RKO (cell line): ENCODE measurements around the gene LDLRAD3.
"Not testable (repeated sequence)": the region's sequence is repeated elsewhere in the genome, so short reads cannot be mapped to it uniquely, and the experiment has no call there.

Experiments
- DNase-seq: peaks from one replicate; pipeline ENCODE4 v3.0.0-alpha.2; 2016; ENCODE audit warnings: low spot score

LDLRAD3 gene, protein sequence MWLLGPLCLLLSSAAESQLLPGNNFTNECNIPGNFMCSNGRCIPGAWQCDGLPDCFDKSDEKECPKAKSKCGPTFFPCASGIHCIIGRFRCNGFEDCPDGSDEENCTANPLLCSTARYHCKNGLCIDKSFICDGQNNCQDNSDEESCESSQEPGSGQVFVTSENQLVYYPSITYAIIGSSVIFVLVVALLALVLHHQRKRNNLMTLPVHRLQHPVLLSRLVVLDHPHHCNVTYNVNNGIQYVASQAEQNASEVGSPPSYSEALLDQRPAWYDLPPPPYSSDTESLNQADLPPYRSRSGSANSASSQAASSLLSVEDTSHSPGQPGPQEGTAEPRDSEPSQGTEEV

DNA sequence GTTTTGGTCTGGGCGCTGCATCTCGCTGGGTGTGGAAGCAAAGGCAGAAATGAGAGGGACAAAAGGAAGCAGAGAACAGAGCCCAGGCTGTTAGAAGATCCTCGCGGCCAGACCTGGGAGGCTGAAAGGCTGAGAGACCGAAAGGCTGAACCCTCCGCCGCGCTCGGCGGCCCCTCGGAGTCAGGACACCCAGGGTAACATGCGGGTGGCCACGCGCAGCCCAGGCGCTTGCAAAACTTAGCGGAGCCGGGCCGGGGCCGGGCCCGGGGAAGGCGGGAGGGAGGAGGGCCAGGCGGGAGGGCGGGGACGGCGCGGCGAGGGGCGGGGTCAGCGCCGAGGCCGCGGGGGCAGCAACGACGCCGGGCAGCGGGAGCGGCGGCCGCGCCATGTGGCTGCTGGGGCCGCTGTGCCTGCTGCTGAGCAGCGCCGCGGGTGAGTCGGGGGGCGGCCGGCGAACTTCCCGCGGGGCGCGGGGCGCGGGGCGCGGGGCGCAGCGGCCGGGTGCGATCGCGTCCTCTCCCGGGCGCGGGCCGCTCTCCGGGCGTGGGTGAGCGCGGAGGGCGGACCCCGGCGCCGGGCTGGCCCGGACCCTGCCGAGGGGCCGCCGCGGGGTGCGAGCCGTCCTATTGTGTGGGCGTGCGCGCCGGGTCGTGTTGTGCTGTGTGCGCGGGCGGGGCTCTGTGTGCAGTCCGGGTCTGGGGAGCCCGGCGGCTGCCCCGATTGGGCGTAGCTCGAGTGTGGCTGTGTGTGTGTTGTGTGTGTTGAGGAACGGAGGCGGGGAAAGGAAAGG is at the start of gene LDLRAD3:
LDLRAD3 (plus strand) TSS at position 350 of the 790 bp plus-strand sequence; CDS start at position 387, 37 bp downstream.
- DNase-seq: peak; percentile 87

DNA sequence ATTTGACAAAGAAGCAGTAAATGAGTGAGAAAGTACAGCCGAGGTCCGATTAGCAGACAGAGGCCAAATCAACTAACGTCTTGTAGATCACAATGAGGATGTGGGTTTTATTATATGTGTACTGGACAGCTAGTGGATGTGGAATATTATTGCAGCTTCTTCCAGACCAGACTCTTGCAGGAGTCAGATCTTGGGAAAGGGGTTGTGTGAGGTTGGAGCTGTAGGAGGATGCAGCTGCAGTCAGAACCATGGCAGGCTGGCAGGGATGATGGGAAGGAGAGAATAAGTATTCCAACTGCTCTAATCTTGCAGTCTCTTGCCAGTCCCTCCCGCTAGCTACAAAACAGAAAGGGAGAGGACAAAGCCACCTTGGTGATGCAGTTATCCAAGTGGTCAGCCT is 46.8 kb upstream of the LDLRAD3 start:
- no peak for DNase-seq

DNA sequence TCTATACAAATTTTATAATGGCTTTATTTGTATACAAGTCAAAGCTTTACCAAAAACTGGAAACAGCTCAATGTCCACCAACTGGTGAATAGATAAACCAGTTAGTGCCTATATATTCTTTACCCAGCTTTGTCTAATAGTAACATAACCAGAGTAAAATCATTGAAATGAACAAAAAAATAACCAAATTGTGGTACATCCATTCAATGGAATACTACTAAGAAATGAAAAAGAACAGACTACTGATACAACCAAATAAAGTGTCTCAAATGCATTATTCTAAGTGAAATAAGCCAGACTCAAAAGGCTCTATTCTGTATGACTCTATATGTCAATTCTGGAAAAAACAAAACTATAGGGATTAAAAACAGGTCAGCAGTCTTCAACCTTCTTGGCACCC is 40.9 kb upstream of the LDLRAD3 start:
- no peak for DNase-seq

DNA sequence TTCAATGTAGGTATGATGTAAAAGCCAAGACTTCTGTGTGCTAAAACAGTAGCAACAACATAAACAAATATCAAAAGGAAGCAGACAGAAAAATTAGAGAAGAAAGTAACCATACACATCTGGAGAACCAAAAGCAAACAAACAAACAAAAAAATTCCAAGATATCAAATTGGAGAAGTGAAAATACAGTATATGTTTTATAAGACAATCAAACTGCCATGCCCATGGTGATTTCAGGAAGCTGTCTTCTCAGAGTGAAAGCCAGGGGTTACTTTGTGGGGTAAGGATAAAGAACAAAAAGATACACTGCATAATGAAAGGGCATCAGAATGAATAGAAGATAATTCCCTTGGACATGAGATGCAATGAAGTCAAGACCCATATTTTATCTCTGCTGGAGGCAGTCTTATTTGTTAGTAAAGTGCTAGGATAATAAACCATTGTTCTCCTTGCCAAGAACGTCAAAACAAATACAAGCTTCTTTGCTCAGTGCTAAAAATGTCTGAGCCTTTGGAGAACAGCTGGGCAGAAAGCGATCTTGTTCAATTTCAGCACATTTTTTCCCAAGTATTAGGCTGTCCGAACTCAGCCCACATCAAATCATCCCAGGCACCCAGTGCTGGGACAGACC is 38.1 kb upstream of the LDLRAD3 start:
- no peak for DNase-seq

DNA sequence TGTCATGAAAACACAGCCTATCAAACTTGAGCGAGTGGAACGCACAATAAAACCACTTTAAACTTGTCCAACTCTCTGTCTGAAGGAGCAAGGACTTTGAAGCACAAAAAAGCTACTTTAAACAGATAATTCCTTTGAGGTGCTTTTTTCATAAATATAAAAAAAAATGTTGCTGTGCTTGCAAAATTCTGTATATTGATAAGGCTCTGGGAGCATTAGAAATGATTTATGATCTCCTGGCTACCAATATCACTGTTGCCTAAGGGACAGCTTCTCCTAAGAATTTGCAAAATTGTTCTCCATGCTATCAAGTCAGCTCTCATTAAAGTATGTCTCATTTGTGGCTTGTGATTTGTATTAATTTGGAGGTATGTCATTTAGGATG is 37.6 kb upstream of the LDLRAD3 start:
- no peak for DNase-seq

DNA sequence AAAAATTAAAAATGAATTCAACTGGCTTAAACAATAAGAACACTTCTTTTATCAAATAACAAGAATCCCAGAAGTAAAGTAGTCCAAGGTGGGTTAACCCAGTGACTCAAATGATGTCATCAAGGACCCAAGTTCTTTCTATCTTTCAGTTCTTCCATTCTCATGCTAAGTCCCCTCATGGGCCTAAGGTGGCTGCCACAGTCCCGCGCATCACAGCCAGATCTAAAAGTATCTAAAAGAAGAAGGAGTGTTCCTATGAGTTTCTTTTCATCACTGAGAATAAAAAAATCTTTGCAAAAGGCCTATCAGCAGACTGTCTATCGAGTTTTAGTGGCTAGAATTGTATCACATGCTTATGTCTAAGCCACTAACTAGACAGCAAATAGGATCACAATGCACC is 37.2 kb upstream of the LDLRAD3 start:
- DNase-seq: no peak

DNA sequence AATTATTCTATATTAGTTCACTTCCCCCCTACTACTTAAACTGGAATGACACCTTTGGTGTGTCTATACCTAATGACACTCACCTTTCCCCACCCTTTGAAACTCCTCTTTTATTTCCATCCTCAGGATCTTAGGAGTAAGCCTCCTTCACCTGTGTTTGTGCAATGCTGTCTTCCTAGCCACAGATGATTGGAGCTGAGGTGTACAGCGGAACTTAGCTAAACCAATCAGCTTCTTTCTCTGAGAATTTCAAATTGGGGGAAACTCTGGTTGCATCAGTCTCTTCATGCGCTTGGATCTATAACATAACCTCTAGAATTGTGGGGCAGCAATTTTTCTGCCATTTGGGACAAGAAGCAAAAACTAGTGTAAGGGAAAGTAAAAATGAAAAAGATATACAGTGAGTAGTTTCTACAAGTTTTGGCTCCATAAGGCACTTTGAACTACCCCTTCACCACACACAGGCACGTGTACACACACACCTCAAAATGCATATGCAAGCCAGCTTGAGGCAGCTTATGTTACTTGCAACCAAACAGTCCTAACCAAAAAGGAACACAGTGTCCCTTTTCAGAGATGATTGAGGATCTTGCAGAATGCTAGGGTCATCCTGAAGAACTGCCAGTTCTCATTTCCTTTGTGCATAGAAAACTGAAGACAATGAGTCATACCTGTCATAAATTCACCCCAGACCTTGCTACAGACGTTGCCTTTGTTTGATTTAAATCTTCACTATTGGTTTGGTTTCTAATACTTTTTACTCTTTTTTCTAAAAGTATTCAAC is 36.0 kb upstream of the LDLRAD3 start:
- DNase-seq: peak; percentile 25

DNA sequence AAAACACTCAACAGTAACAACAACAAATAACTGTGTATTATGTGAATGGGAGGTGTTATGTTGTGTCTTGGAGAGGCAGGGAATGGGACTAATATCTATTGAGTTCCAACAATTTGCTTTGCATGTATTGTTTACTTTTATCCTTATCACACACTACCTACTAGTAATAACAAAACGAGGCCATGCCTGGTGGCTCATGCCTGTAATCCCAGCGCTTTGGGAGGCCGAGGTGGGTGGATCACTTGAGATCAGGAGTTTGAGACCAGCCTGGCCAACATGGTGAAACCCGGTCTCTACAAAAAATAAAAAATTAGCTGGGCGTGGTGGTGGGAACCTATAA is 35.5 kb upstream of the LDLRAD3 start:
- not testable (repeated sequence) for DNase-seq

DNA sequence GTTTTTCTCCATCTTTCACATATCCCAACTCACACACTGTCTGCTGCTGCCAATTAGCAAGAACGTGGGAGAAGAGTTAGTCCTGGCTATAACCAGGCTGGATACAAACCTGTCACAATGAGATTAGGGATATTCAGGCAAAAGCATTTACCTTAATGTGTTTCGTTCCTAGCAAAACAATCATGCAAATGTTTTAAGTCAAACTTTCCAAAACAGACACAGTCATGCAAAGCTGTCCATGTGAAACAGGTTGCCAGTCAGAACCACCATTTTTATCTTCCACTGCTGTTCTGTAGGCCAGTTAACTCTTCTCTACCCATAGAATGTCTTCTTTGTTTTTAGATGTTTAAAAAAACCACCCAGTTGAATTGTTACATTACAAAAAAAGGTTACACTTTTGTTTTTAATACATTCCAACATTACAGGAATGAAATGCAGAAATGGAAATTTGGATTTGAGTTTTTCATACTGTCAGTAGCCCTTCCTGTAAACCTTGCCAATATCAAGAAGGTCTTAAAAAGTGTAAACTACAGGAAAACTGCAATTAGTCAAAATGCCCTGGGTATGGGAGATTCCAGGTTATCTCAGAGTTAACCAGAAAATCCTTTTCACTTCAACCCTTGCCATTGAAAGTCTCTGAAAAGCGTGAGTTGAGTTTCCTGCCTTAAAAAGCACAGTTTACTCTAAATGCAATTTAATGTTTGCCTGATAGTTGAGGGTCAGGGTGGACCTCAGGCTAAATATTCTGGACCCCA is 34.2 kb upstream of the LDLRAD3 start:
- DNase-seq: no peak

DNA sequence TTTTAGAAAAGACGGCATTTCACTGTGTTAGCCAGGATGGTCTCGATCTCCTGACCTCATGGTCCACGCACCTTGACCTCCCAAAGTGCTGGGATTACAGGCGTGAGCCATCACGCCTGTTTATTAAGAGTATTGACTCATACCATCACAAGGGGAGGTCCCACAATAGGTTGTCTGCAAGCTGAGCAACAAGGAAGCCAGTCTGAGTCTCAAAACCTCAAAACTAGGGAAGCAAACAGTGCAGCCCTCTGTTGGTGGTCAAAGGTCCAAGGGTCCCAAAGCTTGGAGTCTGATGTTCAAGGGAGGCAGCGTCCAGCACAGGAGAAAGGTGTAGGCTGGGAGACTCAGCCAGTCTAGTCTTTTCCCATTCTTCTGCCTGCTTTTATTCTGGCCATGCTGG is 32.8 kb upstream of the LDLRAD3 start:
- DNase-seq: no peak

DNA sequence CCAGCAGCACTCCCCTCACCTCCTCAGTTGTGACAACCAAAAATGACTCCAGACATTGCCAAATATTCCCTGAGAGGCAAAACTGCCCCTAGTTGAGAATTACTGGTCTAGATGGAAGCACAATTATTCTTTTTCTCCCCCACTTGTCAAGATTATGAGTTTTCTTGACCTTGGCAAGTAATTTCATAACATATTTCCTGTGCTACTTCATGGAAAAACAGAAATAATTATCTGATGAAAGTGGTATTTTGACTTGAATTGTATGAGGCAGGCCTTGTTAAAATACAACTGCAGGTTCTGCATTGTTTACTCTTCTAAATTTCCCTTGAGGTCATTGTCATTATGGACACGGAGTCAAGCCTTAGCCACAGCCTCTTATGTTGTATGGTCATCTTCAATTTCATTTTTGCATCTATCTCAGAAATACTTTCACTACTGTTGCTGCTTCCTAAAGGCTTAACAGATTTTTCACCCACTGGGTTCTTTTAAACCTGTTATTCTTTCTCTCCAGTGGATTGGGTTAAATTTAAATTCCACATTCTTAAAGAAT is 32.2 kb upstream of the LDLRAD3 start:
- no peak for DNase-seq

DNA sequence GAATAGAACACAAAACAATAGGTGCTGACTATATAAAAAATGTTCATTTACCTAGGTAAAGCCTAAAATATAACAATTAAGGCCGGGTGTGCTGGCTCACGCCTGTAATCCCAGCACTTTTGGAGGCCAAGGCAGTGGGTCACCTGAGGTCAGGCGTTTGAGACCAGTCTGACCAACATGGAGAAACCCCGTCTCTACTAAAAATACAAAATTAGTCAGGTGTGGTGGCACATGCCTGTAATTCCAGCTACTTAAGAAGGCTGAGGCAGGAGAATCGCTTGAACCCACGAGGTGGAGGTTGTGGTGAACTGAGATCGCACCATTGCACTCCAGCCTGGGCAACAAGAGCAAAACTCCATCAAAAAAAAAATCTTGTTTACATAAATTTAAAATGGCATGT is 31.4 kb upstream of the LDLRAD3 start:
- not testable (repeated sequence) for DNase-seq

DNA sequence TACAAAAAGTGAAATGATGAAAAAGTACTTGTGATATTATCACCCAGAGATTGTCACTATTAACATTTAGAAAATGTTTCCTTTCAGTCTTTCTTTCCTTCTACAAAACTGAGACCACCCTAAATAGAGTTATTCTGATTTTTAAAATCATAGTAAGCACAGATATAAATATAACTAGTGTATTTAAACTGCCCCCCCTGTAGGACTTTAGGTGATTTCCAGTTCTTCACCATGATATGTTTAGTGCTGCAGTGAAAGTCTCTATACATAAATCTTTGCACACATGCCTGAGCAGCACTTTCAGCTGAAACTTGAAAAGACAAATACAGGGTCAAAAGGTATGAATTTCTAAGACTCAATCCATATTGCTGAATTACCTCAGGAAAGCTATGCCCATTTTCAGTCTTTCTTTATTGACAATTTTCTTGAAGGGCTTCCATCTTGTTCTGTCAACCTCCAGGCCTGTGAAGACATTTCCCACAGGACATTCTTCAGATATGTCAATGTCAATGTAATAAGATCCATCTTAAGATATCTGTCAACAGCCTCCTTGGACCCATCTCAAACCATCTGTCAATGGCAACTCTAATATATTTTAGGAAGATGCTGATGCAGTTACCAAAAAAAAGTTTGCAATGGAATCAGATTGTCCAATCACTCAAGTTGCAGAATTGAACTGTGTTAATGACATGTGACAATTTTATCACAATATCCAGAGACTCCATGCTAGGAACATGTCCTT is 30.8 kb upstream of the LDLRAD3 start:
- DNase-seq: no peak

DNA sequence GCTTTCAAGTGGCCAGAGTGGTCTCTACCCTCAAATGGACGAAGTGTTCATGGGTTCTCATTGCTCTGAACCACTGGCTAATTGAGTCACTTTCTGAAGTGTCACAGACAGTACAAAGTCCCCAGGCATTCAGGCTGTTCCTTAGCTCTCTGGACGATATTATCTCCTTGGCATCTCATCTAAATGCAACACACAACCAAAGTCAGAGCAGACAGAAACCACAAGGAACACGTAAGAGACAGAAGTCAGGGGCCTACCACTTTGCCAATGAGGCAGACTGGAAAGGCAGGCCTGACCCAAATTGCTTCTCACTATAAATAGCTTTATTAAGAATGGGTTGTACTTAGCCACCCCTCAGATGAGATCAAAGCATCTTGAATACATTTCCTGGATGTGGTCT is 29.0 kb upstream of the LDLRAD3 start:
- DNase-seq: no peak

DNA sequence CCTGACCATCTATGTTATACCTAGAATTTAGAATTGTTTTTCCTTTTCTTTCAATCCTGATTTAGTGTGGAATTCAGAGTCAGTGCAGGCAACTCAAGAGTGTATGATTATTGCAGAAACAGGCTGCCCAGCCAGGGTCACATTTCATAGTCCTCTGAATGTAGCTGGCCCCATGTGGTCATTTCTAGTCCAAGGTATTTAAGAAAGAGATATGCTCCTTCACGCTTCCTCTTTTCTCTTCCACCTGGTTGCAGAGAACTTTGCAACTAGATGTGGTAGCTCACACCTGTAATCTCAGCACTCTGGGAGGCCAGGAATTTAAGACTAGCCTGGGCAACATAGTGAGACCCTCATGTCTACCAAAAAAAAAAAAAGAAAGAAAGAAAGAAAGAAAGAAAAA is 27.6 kb upstream of the LDLRAD3 start:
- DNase-seq: no peak

DNA sequence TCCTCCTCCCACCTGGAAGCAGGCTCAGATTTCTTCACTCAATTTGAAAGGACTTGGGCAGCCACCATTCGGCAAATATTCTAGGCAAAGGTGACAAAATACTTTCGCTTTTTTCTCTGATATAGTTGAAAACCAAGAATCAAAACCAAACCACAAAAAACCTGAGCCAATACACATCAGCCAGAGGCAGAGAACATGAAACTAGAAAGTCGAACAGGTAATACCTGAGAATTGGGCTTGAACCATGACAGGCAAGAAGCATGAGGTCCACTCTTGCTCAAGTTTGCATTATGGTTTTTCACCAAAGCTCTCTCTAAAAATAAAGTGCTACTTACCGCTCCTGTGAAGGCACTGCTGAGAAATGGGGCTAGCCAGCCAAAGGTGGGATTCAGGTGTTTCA is 26.2 kb upstream of the LDLRAD3 start:
- DNase-seq: no peak

DNA sequence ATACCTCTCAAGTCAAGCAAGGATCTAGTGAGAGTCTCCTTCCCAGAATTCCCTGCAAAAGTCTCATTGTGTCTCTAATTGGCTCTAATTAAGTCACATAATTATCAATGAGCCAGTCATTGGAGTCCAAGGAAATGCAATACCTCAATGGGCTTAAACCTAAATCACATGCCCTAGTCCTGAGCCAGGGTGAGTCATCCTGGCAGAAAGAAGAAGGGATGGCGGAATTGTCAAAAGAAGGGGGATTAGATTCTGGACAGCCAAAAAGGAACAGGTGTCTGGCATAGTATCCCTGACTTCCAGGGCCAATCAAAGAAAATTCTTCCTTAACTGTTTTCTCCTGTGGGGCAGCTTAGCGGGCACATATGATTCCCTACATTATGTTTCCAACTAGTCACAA is 25.1 kb upstream of the LDLRAD3 start:
- DNase-seq: no peak

DNA sequence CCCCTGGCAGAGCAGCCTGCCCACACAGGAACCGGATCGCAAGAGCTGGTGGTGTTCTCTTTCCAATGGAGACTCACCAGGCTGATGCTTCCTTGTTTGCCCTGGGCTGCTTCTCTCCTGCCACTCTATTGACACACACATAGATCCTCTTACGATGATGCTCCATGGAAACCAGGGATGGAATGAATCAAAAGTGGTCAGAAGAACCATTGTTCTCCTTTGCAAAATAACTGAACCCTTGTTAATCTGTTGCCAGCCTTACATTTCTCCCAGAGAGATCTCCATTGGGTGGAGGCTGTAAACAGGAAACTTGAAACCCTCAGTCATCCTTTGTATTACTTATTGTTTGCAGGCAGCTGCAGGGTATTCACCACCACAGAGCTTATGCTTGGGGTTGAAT is 24.6 kb upstream of the LDLRAD3 start:
- no peak for DNase-seq

DNA sequence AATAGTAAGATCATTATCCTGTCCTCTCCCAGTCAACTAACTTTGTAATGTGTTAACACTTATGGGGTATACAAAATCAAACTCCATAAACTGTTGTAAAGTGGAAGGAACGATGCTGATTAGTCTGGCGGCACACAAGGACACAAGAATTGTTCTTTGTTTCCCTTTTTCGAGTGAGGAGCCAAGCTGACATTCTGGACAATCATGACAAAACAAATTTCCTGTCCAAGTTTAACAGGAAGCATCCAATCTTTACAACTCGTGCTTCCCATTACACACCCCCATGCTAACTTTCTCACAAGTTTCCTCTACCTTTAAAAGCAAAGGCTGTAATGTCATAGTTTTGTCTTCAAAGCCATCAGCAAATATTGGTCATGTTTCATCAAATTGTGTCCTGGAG is 20.4 kb upstream of the LDLRAD3 start:
- DNase-seq: no peak

DNA sequence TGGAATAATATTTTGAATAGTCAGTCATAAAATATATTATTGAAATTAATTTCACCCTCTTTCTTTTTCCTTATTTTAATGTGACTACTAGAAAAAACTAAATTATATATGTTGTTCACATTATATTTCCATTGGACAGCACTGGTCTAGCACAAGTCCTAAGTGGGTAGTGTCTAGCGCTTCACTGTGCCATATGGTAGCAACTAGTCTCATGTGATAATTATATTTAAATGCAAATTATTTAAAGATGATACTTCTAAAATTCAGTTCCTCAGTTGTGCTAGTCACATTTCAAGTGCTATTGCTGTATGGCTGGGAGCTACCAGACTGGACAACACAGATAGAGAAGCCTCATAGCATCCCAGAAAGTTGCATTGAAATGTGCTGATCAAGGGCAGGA is 19.1 kb upstream of the LDLRAD3 start:
- no peak for DNase-seq

DNA sequence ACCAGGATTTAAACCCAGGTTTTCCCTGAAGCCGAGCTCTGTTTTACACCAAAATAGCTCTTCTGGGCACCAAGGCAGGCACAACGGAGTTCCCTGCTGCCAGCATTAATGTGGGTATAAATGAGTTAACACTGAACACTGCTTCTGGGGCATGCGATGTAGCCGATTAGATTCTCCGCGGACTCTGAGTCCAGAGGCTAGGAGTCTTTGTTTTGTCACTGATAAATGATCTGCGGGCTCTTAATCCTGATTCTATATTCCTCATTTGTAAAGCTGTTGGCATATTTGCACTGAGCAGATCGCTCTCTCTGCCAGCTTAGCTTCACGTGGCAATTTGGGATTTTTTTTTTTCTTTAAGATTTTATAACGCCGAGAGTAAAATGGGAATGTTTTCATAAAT is 16.8 kb upstream of the LDLRAD3 start:
- no peak for DNase-seq
